ENCODE results near the gene GPR62. TPM values are rescaled to one million over a fixed set of nuclear protein-coding genes. Genes with fewer than 3 reads are reported as not detected.
A peak's percentile ranks its signal among the peaks of the same experiment; 100 is the strongest.

The GPR62 gene
- polyA plus RNA-seq, 12 donors, result 0.22 to 1.0 (median 0.36) TPM; not detected in 2

- DNase-seq, result peak; percentile 45
Observed at GRCh38 chr3:51968170-51968775, 13.1 kb downstream of the GPR62 start.

- no peak for DNase-seq
Observed at GRCh38 chr3:51968883-51969678, 13.9 kb downstream of the GPR62 start.

DNA sequence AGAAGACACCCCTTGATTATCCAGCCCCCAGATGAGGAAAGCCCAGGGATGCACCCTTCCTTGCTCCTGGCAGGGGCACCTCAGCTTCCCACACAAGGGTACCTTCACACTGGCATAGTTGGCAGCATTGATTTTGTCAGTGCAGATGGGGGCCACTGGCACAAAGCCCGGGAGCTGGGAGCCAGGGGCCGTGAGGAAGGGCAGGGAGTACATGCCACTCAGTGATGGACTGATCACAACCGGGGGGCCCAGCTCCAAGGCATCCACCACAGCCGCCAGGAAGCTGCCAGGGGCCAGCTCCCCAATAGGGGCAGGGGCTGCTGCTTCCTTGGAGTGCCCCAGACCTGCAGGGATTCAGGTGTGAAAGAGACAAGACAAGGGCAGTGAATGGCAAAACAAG lies 14.7 kb downstream of the GPR62 start:
- no peak for DNase-seq

GRCh38 chr3:51970606-51971300 lies 15.6 kb downstream of the GPR62 start:
- no peak for DNase-seq

DNA sequence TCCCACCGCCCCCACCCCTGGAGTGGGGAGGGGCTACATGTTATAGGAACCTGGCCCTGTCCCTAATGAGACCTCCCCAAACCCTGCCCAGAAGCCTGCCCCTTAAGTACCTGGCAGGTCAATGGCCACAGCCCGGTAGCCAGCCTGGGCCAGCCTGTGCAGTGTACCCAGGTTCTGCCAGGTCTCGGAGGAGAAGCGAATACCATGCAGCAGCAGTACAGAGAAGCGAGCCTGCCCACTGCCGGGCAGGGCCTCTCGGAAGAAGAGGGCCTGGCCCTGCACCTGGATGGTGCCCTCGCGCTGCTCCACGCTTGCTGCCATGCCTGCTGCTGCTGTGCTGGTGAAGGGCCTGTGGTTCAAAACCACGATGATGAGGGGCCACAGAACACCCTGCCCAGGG lies 16.2 kb downstream of the GPR62 start:
- DNase-seq, result no peak

DNA sequence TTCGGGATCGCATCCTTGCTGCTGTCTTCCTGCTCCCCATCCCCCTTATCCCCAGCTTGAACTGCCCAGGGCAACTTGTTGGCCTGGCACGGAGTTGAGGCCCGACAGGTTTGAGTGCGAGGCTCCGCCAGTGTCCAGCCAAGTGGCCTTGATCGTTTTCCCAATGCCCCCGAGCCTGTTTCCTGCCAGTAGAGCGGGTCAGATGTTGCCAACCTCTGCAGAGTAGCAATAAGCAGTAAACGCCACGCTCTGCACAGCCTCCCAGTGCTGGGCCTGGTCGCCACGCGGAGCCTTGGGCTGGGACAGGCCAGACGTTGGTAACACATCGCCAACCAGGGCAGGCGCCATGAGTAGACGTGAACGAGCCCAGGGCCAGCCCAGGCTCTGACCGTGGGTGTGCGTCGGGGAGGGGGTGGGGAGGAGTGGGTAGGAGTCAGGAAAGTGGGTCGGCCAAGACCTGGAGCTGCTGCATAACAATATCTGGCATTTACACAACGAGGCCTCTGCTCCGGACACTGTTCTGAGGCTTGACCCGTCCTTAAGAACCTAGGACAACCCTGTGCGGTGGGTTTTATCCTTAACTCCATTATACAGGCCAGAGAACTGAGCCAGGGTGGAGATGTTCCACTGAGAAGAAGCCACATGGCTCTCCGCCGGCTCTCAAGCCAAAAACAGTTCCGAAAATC lies 19.2 kb downstream of the GPR62 start:
- DNase-seq, result no peak

DNA sequence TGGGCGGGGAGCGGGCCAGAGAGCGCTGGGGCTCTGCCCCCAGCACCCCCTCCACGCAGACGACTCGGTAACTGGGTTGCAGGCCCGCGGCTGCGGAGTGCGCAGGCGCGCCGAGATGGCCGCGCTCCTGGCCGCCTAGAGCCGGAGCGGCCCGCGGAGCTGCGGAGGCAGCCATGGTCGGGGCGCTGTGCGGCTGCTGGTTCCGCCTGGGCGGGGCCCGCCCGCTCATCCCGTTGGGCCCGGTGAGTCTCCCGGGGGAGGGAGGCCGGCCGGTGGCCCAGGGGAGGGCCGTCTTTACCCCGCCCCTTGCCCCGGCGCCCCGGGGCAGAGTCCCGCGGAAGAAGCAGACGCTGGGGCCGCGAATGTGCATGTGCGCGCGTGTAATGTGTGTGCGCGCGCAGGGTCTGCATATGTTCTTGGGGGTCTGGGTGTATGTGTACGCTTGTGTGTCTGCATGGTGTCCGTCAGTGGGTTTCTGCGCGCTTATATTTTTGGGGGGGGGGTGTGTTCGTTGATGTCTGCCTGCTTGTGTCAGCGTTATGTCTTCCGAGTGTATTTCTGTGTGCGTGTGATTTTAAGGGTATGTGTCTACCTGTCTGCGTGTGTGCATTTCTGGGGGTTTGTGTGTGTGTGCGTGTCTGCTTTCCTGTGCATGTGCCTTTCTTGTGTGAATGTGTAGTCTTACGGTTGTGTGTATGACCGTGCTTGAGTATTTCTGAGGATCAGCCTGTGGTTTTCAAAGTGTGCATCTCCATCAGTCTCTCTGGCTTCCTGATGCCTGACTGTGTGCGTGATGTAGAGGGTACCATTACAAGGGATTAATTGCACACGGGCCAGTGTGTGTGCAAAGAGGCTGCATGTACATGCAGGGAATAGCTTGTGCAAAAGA lies 20.0 kb downstream of the GPR62 start, which contains the start of gene ABHD14A:
Gene ABHD14A, plus strand, starts transcription at position 102 of the 889 bp plus-strand sequence. Its CDS starts 72 bp downstream, at position 174.
- DNase-seq, result peak; percentile 78

GRCh38 chr3:51975852-51976549 lies 20.8 kb downstream of the GPR62 start:
- DNase-seq, result peak; percentile 54

DNA sequence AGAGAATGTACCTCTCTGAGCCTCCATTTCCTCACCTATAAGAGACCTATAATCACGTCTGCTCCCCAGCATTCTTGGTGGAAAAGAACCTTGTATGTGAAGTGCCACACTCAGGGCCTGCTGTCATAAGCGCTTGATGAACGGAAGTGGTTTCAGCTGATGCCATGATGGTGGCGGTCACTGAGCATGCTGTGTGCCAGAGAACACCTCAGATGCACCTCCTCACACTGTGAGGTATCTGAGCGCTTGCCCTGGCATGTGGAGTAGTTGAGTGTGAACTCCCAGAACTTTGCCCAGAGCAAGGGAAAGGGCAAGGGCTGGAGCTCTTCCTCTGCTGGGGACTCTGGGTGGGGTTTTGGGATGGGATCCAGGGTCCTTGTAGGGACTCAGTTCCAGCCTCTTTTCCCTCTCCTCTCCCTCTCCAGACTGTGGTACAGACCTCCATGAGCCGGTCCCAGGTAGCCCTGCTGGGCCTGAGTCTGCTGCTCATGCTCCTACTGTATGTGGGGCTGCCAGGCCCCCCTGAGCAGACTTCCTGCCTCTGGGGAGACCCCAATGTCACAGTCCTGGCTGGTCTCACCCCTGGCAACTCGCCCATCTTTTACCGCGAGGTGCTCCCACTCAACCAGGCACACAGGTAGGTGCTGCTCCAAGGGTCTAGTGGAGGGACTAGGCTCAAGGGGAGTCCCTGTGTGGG lies 22.4 kb downstream of the GPR62 start:
- no peak for DNase-seq

DNA sequence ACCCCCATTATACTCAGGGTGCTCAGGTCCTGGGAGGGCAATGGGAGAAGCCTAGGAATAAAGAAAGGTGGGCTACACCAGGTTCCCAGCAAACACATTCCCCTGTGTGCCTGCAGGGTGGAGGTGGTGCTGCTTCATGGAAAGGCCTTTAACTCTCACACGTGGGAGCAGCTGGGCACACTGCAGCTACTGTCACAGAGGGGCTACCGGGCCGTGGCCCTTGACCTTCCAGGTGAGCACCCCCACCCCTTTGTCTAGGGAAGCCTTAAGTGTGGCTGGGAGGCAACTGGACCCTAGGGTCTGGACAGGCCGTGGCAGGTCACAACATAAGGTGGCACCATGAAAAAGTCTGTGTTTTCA lies 22.9 kb downstream of the GPR62 start:
- DNase-seq, result no peak

GRCh38 chr3:51980253-51980652 lies 25.1 kb downstream of the GPR62 start:
- no peak for DNase-seq

GRCh38 chr3:51982352-51982837 lies 27.2 kb downstream of the GPR62 start:
- DNase-seq, result no peak

GRCh38 chr3:51982838-51983577 lies 27.8 kb downstream of the GPR62 start, which contains the start of gene ACY1:
ACY1 (plus strand) TSS chr3:51983535; CDS start chr3:51984065, 530 bp downstream.
- peak; percentile 88 for DNase-seq

- no peak for DNase-seq
Observed at GRCh38 chr3:51983578-51984268, 28.5 kb downstream of the GPR62 start.

GRCh38 chr3:51984269-51984647 lies 29.1 kb downstream of the GPR62 start:
- no peak for DNase-seq

DNA sequence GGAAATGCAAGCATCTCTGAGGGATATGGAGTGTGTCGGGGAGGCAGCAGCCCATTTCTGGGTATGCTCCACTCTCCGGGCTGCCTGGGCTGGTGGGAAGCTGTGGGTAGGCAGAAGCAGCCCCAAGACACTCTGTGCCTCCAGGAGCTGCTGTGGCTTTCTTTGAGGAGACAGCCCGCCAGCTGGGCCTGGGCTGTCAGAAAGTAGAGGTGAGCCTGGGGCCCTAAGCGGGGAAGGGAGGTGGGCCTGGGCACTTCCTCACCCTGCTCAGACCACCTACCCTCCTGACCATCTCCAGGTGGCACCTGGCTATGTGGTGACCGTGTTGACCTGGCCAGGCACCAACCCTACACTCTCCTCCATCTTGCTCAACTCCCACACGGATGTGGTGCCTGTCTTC lies 29.9 kb downstream of the GPR62 start:
- no peak for DNase-seq

GRCh38 chr3:51986010-51986947 lies 31.1 kb downstream of the GPR62 start:
- no peak for DNase-seq

Data from muscle of arm (tissue), 12 donors.